Uterus (tissue), 2 donors: ENCODE results near the gene CCS.

ENCODE experiments used
- CTCF ChIP-seq, 4 experiments: fragments of 200-600 bp in 2 of 4; fragments of 450-650 bp in 2 of 4; sonication (generic) in 2 of 4; IDR thresholded peaks; one replicate each; pipeline ENCODE4 v1.5.1; 2016 to 2019; ENCODE audit warnings: antibody characterized with exemption in 4 of 4, mild to moderate bottlenecking in 2 of 4, moderate library complexity in 1 of 4
- POLR2A ChIP-seq, 2 donors: fragments of 450-650 bp; IDR thresholded peaks; one replicate each; pipeline ENCODE4 v1.6.1; 2016; ENCODE audit warnings: antibody characterized with exemption in 2 of 2, mild to moderate bottlenecking in 1 of 2, moderate library complexity in 1 of 2

GRCh38 chr11:66547662-66548009 lies 45.3 kb upstream of the CCS start:
- no peak for TF ChIP-seq POLR2A (IDR thresholded peaks at IDR 0.05)
- no peak for TF ChIP-seq CTCF (IDR thresholded peaks at IDR 0.05)
